Nephron progenitor cell (in vitro differentiated cells): ENCODE measurements around the gene FBRSL1.

Experiments
- DNase-seq: peaks from one replicate; pipeline ENCODE4 v3.0.0; 2021
- H3K27ac Mint-ChIP-seq: 2 replicates; pipeline ENCODE4 v1.8.0; 2021; ENCODE audit warnings: mild to moderate bottlenecking, moderate library complexity, mixed read lengths
- H3K27me3 Mint-ChIP-seq: 2 replicates; pipeline ENCODE4 v1.8.0; 2021; ENCODE audit warnings: mild to moderate bottlenecking, low read depth, mixed read lengths; ENCODE audit not compliant: poor library complexity
- H3K36me3 Mint-ChIP-seq: 2 replicates; pipeline ENCODE4 v1.8.0; 2021; ENCODE audit warnings: low read depth, mixed read lengths
- H3K4me1 Mint-ChIP-seq: 2 replicates; pipeline ENCODE4 v1.8.0; 2021; ENCODE audit warnings: mixed read lengths
- H3K4me3 Mint-ChIP-seq: 2 replicates; pipeline ENCODE4 v1.8.0; 2021; ENCODE audit warnings: mild to moderate bottlenecking, moderate library complexity, mixed read lengths
- H3K9me3 Mint-ChIP-seq: 2 replicates; pipeline ENCODE4 v1.8.0; 2021; ENCODE audit warnings: mild to moderate bottlenecking, moderate library complexity, mixed read lengths
- CTCF ChIP-seq: fragments of 200-600 bp; sonication (generic); IDR thresholded peaks from 2 replicates; pipeline ENCODE4 v1.5.0; 2021; ENCODE audit warnings: antibody characterized with exemption

The FBRSL1 gene

DNA sequence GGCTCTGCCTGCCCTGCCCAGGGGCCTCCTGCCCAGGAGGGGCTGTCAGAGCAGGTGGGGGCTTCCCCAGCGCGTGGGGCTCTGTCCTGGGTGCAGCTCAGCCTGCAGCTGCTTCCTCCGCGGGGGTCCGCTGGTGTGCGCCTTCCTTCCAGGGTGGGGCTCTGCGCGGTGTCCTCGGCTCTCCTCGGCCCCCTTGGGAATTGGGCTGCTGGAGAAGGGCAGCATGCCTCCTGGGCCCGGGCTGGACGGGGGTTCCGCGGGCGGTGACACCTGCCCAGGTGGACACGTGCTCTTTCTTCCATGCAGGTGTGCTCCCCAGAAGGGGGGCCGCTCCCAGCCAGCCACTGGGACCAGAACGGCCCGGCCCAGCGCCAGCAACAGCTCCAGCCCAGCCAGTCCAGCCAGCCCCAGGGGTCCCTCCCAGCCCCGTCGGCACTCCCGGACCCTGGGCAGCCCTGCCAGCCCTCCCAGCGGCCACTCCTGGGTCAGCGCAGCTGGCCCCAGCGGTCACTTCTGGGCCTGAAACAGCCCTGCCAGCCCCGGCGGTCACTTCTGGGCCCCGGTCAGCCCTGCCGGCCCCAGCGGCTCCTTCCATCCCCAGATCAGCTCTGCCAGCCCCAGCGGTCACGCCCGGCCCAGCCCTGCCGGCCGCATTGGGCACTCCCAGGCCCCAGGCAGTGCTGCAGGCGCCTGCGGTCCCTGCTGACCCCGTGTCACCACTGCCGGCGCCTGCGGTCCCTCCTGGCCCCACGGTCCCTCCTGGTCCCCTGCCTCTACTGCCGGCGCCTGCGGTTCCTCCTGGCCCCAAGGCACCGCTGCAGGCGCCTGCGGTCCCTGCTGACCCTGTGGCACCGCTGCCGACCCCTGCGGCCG, 19.1 kb downstream of the FBRSL1 start:
- Mint-ChIP-seq H3K27me3 (no peaks in the 10 kb centered on the region), H3K4me1 (peaks cover 42% of the 10 kb centered on the region), H3K27ac (no peak overlapping the region), H3K9me3 (no peaks in the 10 kb centered on the region), H3K4me3 (no peak overlapping the region), H3K36me3 (no peaks in the 10 kb centered on the region)
- DNase-seq: no peak
- no peak for TF ChIP-seq CTCF

DNA sequence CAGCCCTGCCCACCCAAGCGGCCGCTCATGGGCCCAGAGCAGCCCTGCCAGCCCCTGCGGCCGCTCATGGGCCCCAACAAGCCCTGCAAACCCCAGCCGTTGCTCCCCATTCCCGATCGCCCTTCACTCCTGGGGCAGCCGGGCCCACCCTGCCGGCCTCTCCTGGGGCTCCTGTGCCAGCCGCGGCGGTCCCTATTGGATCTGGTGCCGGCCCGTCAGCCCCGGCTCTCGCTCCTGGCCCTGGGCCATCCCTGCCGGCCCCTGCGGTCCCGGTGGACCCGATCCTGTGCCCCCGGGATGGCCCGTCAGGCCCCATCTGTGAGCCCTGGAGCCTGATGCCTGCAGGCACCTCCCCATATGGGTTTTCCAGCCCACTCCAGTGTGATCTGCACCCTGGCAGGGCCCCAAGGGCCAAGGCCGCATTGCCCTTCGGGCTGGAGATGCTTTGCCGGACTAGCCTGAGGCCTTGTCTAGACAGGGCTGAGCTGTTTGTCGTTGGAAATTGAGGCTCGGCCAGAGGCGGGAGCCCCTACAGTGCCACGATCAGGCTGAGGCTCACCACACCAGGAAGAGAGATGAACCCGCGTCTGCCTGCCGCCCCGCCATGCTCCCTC, 20.3 kb downstream of the FBRSL1 start:
- no peaks in the 10 kb centered on the region for H3K9me3 Mint-ChIP-seq
- H3K27me3 Mint-ChIP-seq: no peaks in the 10 kb centered on the region

DNA sequence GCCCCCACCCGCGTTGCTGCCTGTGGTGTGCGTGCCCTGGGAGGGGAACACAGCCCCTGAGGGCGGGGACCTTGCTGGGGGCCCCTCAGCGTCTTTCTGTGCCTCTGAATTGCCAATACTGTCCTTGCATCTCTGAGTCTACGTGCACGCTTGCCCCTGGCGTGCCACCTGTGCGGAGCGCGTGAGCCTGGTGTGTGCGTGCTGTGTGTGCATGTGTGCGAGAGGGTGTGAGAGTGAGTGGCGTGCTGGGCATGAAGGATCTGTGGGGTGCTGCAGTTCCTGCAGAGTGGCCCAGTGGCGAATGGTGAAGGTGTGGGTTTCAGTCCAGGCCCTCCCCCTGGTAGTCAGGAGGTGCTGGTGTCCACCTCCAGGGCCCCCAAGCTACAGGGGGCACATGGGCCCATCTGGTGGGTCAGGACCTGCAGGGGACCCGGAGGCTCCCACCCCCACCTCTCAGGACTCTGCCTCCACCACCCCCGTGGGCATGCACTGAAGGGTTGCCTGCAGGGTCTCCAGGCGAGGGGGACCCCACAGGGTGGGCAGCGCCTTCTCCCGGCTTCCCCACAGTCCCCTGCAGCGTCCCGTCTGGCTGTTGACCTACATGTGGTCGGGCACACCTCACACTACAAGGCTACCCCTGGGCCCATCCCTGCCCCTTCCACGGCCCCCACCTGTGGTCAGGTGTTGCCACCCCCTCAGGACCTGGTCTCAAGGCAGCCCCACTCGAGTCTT, 21.0 kb downstream of the FBRSL1 start:
- Mint-ChIP-seq H3K36me3 (peaks cover 11% of the 10 kb centered on the region), H3K9me3 (no peaks in the 10 kb centered on the region), H3K4me3 (no peak overlapping the region), H3K27me3 (no peaks in the 10 kb centered on the region), H3K4me1 (peaks cover 29% of the 10 kb centered on the region), H3K27ac (no peak overlapping the region)
- no peak for DNase-seq
- no peak for TF ChIP-seq CTCF

More for the DNA sequence above, 20.3 kb downstream of the FBRSL1 start:
- H3K36me3 Mint-ChIP-seq: peaks cover 4% of the 10 kb centered on the region
- TF ChIP-seq CTCF: no peak
- peaks cover 36% of the 10 kb centered on the region for H3K4me1 Mint-ChIP-seq
- no peak for DNase-seq
- H3K27ac Mint-ChIP-seq: no peak overlapping the region
- no peak overlapping the region for H3K4me3 Mint-ChIP-seq

GRCh38 chr12:132511516-132512196, 21.7 kb downstream of the FBRSL1 start:
- Mint-ChIP-seq H3K27ac (no peak overlapping the region), H3K4me1 (peaks cover 22% of the 10 kb centered on the region), H3K27me3 (no peaks in the 10 kb centered on the region), H3K4me3 (no peak overlapping the region), H3K9me3 (no peaks in the 10 kb centered on the region), H3K36me3 (peaks cover 13% of the 10 kb centered on the region)
- TF ChIP-seq CTCF: no peak
- no peak for DNase-seq

GRCh38 chr12:132512197-132513069, 22.5 kb downstream of the FBRSL1 start:
- Mint-ChIP-seq H3K4me1 (peaks cover 18% of the 10 kb centered on the region), H3K27ac (no peak overlapping the region), H3K4me3 (no peak overlapping the region), H3K36me3 (peaks cover 17% of the 10 kb centered on the region), H3K27me3 (no peaks in the 10 kb centered on the region), H3K9me3 (no peaks in the 10 kb centered on the region)
- no peak for TF ChIP-seq CTCF
- no peak for DNase-seq
